Measurements from ENCODE around the gene KNTC1.
"Not testable (repeated sequence)": the region's sequence is repeated elsewhere in the genome, so short reads cannot be mapped to it uniquely, and the experiment has no call there.

KNTC1 gene

DNA sequence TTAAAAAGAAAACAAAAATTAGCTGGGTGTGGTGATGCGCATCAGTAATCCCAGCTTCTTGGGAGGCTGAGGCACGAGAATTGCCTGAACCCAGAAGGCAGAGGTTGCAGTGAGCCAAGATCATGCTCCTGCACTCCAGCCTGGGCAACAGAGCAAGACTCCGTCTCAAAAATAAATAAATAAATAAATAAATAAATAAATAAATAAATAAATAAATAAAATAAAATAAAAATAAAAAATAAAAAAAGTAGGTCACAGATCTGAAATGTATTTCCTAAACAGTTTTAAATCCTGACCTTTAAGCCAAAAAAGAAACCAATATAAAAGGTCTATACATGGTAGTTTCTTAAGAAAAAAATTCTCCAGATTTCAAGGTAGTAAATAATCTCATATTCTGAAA is 14.0 kb upstream of the KNTC1 start:
- not testable (repeated sequence) for DNase-seq

DNA sequence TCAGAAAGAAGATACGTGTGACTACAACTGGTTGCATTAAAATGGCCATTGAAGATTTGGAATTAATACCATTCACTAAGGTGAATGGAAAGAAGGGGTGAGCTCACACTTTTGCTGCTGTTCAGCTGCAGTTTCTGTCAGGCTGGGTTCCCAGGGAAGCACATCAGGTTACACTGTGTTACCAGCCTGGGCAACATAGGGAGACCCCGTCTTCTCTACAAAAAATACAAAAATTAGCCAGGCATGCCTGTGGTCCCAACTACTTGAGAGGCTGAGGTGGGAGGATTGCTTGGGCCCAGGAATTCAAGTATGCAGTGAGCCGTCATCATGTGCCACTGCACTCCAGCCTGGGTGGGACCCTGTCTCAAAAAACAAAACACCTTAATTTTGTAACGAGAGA is 13.4 kb upstream of the KNTC1 start:
- no peak for DNase-seq

DNA sequence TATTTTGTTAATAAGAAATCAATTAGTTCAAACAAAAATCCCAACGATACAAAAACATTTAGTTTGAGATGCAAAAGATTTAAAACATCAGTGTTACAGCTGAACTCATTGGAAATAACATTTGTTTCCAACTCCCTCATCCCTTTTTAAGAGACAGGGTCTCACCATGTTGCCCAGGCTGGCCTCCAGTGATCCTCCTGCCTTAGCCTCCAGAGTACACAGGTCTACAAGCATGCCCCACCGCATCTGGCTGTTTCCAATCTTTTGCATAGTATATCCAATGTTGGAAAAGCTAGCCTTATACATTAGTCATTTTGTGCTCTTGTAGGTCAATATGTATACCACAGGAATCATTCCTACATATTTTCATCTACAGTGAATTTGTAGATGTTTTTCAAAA is 11.8 kb upstream of the KNTC1 start:
- no peak for DNase-seq

DNA sequence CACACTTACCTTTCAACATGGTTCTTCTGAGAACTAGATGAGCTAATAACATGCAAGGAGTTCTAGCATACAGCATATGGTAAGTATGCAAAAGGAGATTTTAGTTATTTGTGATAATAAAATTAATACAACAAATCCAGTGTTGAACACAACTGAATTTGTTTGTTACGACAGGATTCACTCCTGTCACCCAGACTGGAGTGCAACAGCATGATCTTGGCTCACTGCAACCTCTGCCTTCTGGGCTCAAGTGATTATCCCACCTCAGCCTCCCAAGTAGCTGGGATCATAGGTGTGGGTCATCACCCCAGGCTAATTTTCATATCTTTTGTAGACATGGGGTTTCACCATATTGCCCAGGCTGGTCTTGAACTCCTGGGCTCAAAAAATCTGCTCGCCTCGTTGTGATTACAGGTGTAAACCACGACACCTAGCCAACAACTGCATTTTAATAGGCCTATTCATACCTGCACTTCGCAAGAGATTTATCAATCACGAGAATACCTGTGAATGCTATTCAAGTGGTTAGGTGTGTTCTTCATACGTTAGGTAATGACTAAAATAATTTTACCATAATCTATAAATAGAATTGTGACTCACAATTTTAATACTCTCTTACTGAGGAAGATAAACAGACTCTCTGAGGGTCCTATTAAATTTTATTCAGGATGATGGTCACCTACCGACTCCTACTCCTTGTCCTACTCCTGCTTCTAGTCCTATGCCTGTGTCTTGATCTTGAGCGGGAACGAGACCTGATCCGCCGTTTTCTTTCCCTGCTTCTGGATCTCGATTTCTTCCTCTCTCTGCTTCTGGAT is 10.3 kb upstream of the KNTC1 start:
- DNase-seq: no peak

DNA sequence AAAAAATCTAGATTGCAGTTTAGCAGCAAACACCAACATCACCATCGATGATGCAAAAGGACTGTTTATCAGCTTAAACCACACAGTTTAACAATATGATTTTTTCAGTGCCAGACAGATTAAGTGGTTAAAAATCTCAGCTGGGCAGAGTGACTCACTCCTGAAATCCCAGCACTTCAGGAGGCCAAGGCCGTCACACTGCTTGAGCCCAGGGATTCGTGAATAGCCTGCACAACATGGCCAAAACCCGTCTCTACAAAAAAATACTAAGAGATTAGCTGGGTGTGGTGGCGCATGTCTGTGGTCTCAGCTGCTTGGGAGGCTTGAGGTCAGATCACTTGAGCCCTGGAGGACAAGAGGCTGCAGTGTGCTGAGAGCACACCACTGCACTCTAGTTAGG is 9.2 kb upstream of the KNTC1 start:
- DNase-seq: no peak

DNA sequence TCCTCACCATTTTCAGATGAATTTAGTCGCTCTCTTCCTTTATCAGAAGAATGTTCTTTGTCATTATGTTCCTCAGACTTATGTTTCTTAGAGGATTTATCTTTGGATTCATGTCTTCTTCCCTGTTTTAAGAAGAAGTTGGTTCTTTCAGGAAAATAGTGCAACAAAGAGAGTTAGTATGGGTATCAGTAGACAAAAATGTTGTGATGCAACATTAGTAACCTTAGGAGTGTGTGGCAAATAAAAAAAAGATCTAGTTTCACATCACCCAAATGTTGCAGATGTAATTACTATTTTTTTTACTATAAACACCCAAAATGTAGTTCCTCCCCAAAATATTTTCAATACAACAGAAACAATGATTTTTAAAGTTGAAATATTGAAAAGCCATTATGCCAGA is 8.1 kb upstream of the KNTC1 start:
- DNase-seq: no peak

DNA sequence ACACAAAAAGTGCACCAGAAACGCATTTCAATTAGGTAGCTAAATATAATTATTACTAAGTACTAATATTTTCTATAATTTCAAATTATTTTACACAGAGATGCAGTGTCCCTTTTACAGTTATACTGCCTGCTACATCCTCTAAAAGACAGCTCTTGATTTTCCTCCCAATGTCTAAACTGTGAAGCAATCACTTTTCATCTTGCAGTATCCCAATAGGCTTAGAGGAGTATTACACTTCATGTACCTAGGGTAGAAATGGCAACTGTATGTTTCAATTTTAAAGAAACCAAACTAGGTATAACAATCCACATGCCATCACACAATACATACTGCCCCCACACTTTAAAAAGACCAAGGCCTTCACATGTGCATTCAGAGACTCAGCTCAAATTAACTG is 7.6 kb upstream of the KNTC1 start:
- DNase-seq: no peak

DNA sequence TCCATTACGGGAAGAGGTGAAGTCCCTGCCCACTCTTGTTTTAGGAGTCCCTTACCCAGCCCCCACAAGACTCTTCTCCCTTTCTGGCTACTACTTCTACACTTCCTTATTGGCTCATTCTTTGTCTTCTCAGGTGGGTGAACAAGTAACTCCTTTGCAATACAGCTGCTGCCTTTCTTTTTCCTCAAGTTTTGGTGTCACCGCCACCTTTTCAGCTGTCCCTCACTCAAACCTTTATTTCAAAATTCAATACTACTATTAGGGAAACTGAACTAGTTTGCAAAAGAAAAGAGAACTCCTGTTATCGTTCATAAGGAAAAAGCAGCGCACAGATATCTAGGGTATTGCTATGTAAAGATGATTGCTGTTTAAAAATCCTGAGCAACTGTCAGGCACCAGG is 6.4 kb upstream of the KNTC1 start:
- DNase-seq: no peak

DNA sequence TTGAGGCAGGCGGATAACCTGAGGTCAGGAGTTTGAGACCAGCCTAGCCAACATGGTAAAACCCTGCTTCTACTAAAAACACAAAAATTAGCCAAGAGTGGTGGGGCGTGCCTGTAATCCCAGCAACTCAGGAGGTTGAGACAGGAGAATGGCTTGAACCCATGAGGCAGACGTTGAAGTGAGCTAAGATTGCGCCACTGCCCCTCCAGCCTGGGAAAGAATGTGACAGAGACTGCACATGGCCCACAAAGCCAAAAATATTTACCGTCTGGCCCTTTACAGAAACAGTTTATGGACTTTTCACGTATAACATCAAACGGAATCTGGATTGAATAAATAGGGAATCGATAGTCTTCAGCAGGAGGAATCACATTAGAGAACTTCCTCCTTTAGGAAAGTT is 3.8 kb upstream of the KNTC1 start:
- DNase-seq: no peak

DNA sequence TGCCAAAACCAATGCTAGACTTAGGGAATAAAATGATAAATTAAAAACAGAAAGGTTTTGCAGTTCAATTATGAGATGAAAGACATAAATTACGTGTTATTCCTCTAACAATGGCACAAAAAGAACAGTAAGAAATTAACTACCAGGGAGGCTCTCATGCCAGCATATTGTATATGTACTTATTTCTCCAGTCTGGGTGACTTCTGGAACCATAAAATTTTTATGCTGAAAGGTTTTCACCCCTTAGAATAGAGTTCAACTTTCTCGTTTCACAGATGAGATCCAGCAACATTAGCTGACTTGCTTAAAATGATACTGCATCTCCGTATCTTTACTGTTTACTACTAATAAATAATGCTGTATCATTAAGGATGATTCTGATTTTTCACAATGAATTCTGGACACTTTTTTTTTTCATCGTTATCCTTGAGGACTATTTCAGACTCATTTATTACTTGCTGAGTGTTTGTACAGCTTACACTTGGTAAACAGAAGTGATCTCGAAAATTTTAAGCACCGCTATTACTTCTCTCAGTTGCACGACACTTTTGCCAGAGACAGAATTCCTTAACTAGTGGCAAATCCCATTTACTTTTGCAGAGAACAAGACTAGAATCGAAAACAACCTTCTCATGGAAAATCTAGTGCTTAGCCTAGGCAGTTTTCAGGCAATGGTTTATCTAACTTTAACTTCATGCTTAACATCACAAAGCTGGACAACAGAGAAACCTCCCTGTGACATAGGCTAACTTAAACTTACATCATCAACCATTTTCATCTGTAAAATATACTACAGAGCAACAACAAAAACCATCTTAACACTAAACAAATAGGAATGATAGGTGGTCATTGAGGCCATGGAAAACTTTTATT is 3.0 kb upstream of the KNTC1 start:
- no peak for DNase-seq

DNA sequence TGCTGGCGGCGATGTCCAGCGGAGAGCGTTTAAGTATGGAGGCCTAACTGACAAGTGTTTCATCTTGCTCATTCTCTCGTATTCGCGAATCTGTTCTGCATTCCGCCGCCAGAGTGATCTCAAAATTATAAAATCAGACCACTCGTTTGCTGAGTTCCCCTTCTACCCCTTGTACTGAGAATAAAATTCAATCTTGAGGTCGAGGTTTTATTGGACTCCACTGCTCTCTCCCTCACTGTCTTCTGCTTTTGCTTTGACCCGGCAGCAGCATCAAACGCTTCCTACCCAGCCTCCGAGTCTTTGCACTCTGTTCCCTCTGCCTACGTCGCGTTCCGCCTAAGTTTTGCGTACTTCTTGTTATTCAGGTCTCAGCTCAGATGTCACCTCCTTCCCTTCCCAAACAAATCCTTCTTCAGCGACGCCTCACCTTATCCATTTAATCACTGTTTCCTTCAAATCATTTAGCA is 462 bp downstream of the KNTC1 start:
- DNase-seq: no peak

DNA sequence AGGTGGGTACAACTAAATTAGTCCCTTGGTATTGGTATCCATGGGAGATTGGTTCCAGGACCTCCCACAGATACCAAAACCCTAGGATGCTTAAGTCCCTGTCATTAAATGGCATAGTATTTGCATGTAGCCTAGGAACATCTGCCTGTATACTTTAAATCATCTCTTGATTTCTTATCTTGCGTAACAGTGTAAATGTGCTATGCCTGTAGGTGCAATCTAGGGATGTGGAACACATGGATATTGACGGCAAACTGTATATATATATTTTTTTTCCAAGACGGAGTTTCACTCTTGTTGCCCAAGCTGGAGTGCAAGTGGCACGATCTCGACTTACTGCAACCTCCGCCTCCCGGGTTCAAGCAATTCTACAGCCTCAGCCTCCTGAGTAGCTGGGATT is 1.5 kb downstream of the KNTC1 start:
- no peak for DNase-seq

DNA sequence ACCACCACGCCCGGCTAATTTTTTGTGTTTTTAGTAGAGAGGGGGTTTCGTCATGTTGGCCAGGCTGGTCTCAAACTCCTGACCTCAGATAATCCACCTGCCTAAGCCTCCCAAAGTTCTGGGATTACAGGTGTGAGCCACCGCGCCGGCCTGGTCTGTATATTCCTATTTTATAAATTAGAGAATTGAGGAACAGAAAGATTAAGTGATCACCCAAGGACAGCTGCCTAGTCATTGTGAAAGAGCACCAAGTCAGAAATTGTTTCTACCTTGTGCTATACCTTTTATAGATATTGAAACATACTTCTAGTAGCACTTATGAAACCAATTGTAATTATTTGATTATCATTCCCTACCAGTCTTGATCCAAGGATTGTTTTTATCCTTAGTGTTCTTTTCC is 1.9 kb downstream of the KNTC1 start:
- no peak for DNase-seq

DNA sequence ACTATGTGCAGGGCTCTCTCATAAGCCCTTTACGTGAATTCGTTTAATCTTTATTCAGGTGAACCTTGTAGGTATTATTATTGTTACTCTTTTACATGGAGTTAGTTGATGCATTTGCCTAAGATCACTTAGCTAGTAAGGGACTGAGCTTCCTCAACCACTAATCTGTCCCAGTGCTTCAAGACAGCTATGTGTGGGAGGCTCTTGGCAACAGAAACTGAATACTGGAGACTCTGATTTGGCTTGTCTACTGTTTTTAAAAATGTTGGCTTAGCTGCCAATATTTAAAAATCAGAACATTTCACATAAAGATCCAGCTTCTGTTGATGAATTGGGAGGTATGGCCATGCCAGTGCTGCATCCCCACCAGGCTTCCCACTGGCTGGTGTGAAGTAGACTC is 6.8 kb downstream of the KNTC1 start:
- no peak for DNase-seq

DNA sequence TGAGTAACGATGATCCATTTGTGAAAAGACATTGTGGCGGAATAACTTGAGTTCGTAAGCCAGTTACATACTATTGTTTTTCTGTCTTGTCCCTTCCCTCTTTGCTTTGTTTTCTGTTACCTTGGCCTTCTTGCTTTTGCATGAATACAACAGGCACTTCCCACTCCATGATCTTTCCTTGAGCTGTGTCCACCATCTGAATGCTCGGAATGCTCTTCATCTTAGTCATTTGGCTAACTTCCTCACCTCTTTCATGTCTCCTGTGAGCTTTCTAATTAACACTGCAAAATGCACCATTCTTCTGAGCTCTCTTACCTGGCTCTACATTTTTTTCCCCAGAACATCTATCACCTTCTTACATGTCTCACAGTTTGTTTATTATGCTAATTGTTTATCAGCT is 10.0 kb downstream of the KNTC1 start:
- DNase-seq: no peak

DNA sequence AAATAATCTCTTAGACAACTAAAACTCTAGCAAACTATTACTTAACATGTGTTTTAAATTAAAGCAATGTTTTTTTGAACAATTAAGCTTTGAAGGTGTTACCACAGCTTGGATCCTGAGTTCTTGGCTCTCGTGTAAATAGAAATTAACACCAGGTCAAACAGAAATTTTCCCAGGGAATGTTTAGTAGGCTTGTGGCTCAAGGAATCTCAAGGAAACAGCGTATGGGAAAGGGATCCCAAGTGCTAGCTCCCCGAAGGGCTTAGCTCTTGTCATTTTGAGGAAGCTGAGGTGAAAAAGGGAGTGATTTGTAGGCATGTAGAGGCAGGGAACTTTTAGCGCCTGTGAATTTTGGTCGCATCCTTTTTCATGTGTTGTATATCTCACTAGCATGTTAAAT is 11.4 kb downstream of the KNTC1 start:
- DNase-seq: no peak

DNA sequence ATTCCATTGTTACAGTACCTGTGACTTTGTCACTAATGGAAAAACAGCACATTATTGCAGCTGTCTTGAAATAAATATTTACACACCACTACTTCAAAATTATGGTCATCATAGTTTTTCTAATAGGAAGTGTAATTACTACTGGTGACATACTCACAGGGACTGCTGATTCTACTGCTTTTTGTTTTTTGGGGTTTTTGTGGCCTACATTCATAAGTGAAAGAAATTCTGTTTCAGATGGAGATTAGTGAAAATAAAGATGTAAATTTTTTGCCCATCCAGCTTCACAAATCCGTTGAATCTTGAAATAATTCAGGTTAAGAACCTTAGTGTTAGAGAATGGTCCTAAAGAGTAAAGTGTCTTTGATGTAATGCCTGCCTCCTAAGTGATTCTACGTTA is 17.5 kb downstream of the KNTC1 start:
- no peak for DNase-seq

DNA sequence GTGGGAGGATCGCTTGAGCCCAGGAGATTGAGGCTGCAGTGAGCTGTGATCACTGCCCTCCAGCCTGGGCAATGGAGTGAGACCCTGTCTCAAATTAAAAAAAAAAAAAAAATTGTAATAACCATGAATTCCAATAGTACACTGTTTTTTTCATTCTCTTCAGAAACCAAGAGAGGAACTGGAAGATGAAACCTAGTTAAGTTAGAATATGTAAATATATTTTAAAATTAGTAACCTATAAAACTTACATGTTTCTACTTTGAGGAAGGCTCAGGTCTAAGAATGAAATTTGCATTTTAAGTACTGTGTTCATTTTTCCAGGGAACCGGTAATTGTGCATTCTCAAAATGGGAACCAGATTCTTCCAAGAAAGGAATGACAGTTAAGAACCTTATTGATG is 18.8 kb downstream of the KNTC1 start:
- DNase-seq: no peak

DNA sequence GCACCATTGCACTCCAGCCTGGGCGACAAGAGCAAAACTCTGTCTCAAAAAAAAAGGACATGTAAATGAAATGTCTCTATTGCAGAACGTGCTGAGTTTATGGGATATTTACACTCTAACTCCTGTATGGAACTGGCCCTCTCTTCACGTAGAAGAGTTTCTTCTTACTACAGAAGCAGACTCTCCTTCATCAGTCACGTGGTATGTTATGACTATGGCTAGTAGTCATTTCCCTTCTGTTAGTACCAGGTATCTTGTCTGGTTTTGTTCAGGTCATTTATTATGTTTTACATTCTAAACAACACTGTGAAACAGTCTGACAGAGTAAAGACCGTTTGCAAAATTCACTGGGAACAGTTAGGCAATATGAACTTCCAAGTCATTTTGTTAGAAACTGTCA is 20.3 kb downstream of the KNTC1 start:
- DNase-seq: no peak

DNA sequence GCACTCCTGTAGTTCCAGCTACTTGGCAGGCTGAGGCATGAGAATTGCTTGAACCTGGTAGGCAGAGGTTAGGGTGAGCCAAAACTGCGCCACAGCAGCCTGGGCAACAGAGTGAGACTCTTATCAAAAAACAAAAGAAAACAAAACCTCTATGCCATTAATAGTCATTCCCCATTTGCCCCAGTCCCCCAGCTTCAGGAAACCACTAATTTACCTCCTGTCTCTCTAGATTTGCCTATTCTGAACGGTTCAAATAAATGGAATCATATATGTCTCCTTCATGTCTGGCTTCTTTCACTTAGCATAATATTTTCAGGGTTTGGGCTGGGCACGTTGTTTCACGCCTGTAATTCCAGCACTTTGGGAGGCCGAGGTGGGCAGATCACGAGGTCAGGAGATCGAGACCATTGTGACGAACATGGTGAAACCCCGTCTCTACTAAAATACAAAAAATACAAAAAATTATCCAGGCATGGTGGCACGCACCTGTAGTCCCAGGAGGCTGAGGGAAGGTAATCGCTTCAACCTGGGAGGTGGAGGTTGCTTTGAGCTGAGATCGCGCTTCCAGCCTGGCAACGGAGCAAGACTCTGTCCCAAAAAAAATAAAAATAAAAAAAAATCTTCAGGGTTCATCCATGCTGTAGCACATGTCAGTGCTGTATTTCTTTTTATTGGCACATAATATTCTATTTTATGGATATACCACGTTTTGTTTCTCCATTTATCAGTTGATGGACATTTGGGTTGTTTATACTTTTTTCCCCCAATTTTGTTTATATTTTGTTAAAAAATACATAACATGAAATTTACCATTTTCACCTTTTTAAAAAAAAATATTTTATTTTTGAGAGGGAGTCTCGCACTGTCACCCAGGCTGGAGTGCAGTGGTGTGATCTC is 31.9 kb downstream of the KNTC1 start:
- no peak for DNase-seq

DNA sequence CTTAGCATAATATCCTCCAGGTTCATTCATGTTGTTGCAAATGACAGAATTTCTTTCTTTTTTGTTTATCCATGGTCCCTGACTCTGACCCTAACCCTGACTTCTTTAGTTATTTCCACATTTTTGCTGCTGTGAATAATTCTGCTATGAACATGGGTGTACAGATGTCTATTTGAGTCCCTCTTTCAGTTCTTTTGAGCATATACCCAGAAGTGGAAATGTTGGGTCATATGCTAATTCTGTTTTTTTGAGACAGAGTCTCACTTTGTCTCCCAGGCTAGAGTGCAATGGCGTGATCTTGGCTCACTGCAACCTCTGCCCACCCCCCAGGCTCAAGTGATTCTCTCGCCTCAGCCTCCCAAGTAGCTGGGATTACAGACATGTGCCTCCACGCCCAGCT is 33.1 kb downstream of the KNTC1 start:
- no peak for DNase-seq

DNA sequence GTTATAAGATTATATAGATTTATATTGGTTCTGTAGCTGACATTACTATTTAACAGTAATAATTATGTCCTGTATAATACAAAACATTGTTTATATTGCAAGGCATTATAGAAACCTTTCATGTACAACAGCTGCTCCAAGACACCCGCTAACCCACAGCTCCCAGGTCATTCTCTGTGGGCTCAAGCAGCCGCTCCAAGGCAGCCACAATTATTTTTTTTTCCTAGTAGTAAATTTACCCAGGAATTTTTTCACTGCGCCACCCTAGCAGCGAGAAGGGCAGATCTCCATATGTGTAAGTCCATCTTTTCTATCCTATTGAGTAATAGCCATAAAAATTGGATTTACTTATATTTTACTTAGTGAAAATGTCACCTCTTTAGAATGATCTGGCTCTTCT is 36.3 kb downstream of the KNTC1 start:
- no peak for DNase-seq

DNA sequence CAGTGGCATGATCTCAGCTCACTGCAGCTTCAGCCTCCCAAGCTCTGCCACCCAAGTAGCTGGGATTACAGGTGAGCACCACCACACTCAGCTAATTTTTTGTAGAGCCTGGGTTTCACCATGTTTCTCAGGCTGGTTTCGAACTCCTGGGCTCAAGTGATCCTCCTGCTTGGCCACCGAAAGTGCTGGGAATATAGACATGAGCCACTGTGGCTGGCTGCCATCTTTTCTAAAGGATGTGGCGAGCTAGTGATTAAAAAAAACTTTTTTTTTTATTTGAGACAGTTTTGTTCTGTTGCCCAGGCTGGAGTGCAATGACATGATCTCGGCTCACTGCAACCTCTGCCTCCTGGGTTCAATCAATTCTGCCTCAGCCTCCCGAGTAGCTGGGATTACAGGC is 39.8 kb downstream of the KNTC1 start:
- DNase-seq: not testable (repeated sequence)

Data from activated gamma-delta T cell treated with Interleukin-2 at 50 U/mL for 16 hours (primary cell).